ENCODE measurements around the gene ATP1B1. TPM values are rescaled to one million over a fixed set of nuclear protein-coding genes. Genes with fewer than 3 reads are reported as not detected.

ATP1B1 gene
- total RNA-seq, 1 experiment from 2014 or later: 40.7 TPM

GRCh38 chr1:169112241-169112640 is 5.8 kb downstream of the ATP1B1 start:
- Mint-ChIP-seq H3K36me3 (peaks cover 39% of the 10 kb centered on the region), H3K4me3 (no peak overlapping the region), H3K9me3 (no peaks in the 10 kb centered on the region), H3K27ac (peak overlapping the region; percentile 86), H3K4me1 (peaks cover 63% of the 10 kb centered on the region), H3K27me3 (ENCODE audit: low read depth) (no peaks in the 10 kb centered on the region)
- no peak for ATAC-seq
- ChIA-PET POLR2A (interaction anchor here (0.6 kb wide), 1 partner anchor 31 kb away, joined by 7 read pairs; no protein-coding TSS in a partner anchor), CTCF (no interaction called here)
- no peak for DNase-seq (ENCODE audit: low spot score)
- TF ChIP-seq TP53 (CRISPR knock-in tag; IDR thresholded peaks at IDR 0.05) (no peak), CDX4 (CRISPR knock-in tag; IDR thresholded peaks at IDR 0.05; ENCODE audit: borderline replicate concordance) (no peak), ZSCAN18 (CRISPR knock-in tag; IDR thresholded peaks at IDR 0.05) (no peak), ZNF416 (CRISPR knock-in tag; IDR thresholded peaks at IDR 0.05) (no peak), ZBTB43 (CRISPR knock-in tag; IDR thresholded peaks at IDR 0.05) (no peak), AFF4 (CRISPR knock-in tag; IDR thresholded peaks at IDR 0.05; ENCODE audit: borderline replicate concordance) (no peak), RORB (CRISPR knock-in tag; IDR thresholded peaks at IDR 0.05) (no peak), ZNF219 (CRISPR knock-in tag; IDR thresholded peaks at IDR 0.05; ENCODE audit: borderline replicate concordance) (no peak), NFE2L1 (CRISPR knock-in tag; IDR thresholded peaks at IDR 0.05) (no peak), PRDM15 (CRISPR knock-in tag; IDR thresholded peaks at IDR 0.05) (no peak), ZNF512 (CRISPR knock-in tag; IDR thresholded peaks at IDR 0.05; ENCODE audit: borderline replicate concordance) (no peak), ATF3 (CRISPR knock-in tag; conservative IDR thresholded peaks at IDR 0.05) (no peak), ZNF317 (CRISPR knock-in tag; IDR thresholded peaks at IDR 0.05; ENCODE audit: borderline replicate concordance, low read depth) (no peak), FOXP1 (CRISPR knock-in tag; IDR thresholded peaks at IDR 0.05; ENCODE audit: borderline replicate concordance) (no peak), SP1 (CRISPR knock-in tag; conservative IDR thresholded peaks at IDR 0.05) (no peak), PRRX2 (CRISPR knock-in tag; IDR thresholded peaks at IDR 0.05) (no peak), GRHL2 (CRISPR knock-in tag; IDR thresholded peaks at IDR 0.05; ENCODE audit: insufficient replicate concordance, severe bottlenecking) (no peak)

All from WTC11 (cell line).